Coronary artery (tissue), 2 donors: ENCODE measurements around the gene SLC6A9.

Experiments
- DNase-seq: peaks from one replicate; pipeline ENCODE4 v3.0.0-alpha.2; 2017; ENCODE audit warnings: low spot score
- H3K27ac ChIP-seq, 2 donors: fragments of 200-600 bp; sonication (generic); one replicate each; pipeline ENCODE4 v1.5.1; 2016 to 2019
- H3K4me3 ChIP-seq: fragments of 200-600 bp; sonication (generic); 2 replicates; pipeline ENCODE4 v1.5.1; 2016; ENCODE audit warnings: mild to moderate bottlenecking, moderate library complexity
- CTCF ChIP-seq: fragments of 200-600 bp; sonication (generic); IDR thresholded peaks from one replicate; pipeline ENCODE4 v1.5.1; 2019; ENCODE audit warnings: antibody characterized with exemption

Gene SLC6A9

GRCh38 chr1:43983253-43983899 is 47.9 kb downstream of the SLC6A9 start:
- H3K4me3 ChIP-seq = no peak overlapping the region
- no peak for DNase-seq
- no peak overlapping the region for H3K27ac ChIP-seq
- TF ChIP-seq CTCF = no peak

GRCh38 chr1:43982808-43983207 is 48.5 kb downstream of the SLC6A9 start:
- no peak for DNase-seq
- H3K27ac ChIP-seq = no peak overlapping the region
- no peak for TF ChIP-seq CTCF
- no peak overlapping the region for H3K4me3 ChIP-seq

GRCh38 chr1:43982241-43982640 is 49.0 kb downstream of the SLC6A9 start:
- Histone ChIP-seq H3K27ac (no peak overlapping the region), H3K4me3 (no peak overlapping the region)
- TF ChIP-seq CTCF = no peak
- DNase-seq = no peak

- TF ChIP-seq CTCF = no peak
- no peak for DNase-seq
- H3K4me3 ChIP-seq = no peak overlapping the region
- H3K27ac ChIP-seq = no peak overlapping the region
These were observed 49.6 kb downstream of the SLC6A9 start for GRCh38 chr1:43981636-43982035.

- TF ChIP-seq CTCF = no peak
- Histone ChIP-seq H3K4me3 (no peak overlapping the region), H3K27ac (no peak overlapping the region)
- no peak for DNase-seq
These were observed 50.1 kb downstream of the SLC6A9 start for GRCh38 chr1:43981135-43981491.

GRCh38 chr1:43980255-43981134 is 50.8 kb downstream of the SLC6A9 start:
- no peak for DNase-seq
- TF ChIP-seq CTCF = no peak
- H3K27ac ChIP-seq = peak overlapping the region in 1 of 2 donors; percentile 82
- H3K4me3 ChIP-seq = peak overlapping the region; percentile 89
